SK-N-SH treated with all-trans-retinoic acid at 6 μM for 48 hours (cell line): ENCODE results near the gene STK32B.

Experiments
- ATAC-seq: fragments of 200-7000 bp; cut with Tn5 transposase; 3 replicates; pipeline ENCODE4 v1.9.1; 2020; ENCODE audit warnings: mild to moderate bottlenecking, moderate library complexity
- ARNTL ChIP-seq: fragments of 450-650 bp; formaldehyde crosslinking; IDR thresholded peaks from 2 replicates; pipeline ENCODE4 v1.5.0; 2020; ENCODE audit warnings: low read depth, mild to moderate bottlenecking, moderate library complexity, borderline replicate concordance
- BACH2 ChIP-seq: fragments of 250-450 bp; sonication (Bioruptor Pico); IDR thresholded peaks from 2 replicates; pipeline ENCODE4 v1.9.0; 2021; ENCODE audit warnings: mild to moderate bottlenecking, borderline replicate concordance
- CSDC2 ChIP-seq: fragments of 250-450 bp; sonication (Bioruptor Pico); IDR thresholded peaks from 2 replicates; pipeline ENCODE4 v1.5.0; 2020; ENCODE audit warnings: mild to moderate bottlenecking, moderate library complexity
- ESRRG ChIP-seq: fragments of 250-450 bp; sonication (Bioruptor Pico); IDR thresholded peaks from 2 replicates; pipeline ENCODE4 v1.6.1; 2021; ENCODE audit warnings: mild to moderate bottlenecking
- GLIS3 ChIP-seq: fragments of 250-450 bp; sonication (Bioruptor Pico); IDR thresholded peaks from 2 replicates; pipeline ENCODE4 v1.5.0; 2020; ENCODE audit warnings: mild to moderate bottlenecking, moderate library complexity
- ISL1 ChIP-seq: fragments of 250-450 bp; sonication (Bioruptor Pico); IDR thresholded peaks from 2 replicates; pipeline ENCODE4 v2.1.2; 2022; ENCODE audit warnings: mild to moderate bottlenecking, moderate library complexity
- OSR1 ChIP-seq: fragments of 250-450 bp; sonication (Bioruptor Pico); IDR thresholded peaks from 2 replicates; pipeline ENCODE4 v1.8.0; 2022; ENCODE audit warnings: moderate library complexity, mild to moderate bottlenecking, inconsistent platforms
- PPARA ChIP-seq: fragments of 250-450 bp; sonication (Bioruptor Pico); IDR thresholded peaks from 2 replicates; pipeline ENCODE4 v1.5.0; 2020; ENCODE audit warnings: mild to moderate bottlenecking, borderline replicate concordance
- RARB ChIP-seq: fragments of 250-450 bp; sonication (Bioruptor Pico); IDR thresholded peaks from 2 replicates; pipeline ENCODE4 v1.8.0; 2021; ENCODE audit warnings: mild to moderate bottlenecking, moderate library complexity
- SNAI2 ChIP-seq: fragments of 250-450 bp; sonication (Bioruptor Pico); IDR thresholded peaks from 2 replicates; pipeline ENCODE4 v1.5.0; 2020; ENCODE audit warnings: mild to moderate bottlenecking, moderate library complexity
- TCF4 ChIP-seq: fragments of 250-450 bp; sonication (Bioruptor Pico); IDR thresholded peaks from 2 replicates; pipeline ENCODE4 v1.8.0; 2021; ENCODE audit warnings: mild to moderate bottlenecking, moderate library complexity, borderline replicate concordance
- TOX ChIP-seq: fragments of 250-450 bp; sonication (Bioruptor Pico); IDR thresholded peaks from 2 replicates; pipeline ENCODE4 v1.8.0; 2021; ENCODE audit warnings: mild to moderate bottlenecking, moderate library complexity, borderline replicate concordance
- ZC3H10 ChIP-seq: fragments of 250-450 bp; sonication (Bioruptor Pico); IDR thresholded peaks from 2 replicates; pipeline ENCODE4 v1.5.1; 2021; ENCODE audit warnings: mild to moderate bottlenecking, moderate library complexity
- ZFP3 ChIP-seq: fragments of 250-450 bp; sonication (Bioruptor Pico); IDR thresholded peaks from 2 replicates; pipeline ENCODE4 v1.5.0; 2020; ENCODE audit warnings: mild to moderate bottlenecking, moderate library complexity
- ZFP30 ChIP-seq: fragments of 450-650 bp; formaldehyde crosslinking; IDR thresholded peaks from 2 replicates; pipeline ENCODE4 v1.5.0; 2022; ENCODE audit warnings: mild to moderate bottlenecking, moderate library complexity
- ZNF565 ChIP-seq: fragments of 450-650 bp; formaldehyde crosslinking; conservative IDR thresholded peaks from 2 replicates; pipeline ENCODE4 v1.5.0; 2020; ENCODE audit warnings: low read depth, mild to moderate bottlenecking, moderate library complexity
- ZNF70 ChIP-seq: fragments of 450-650 bp; formaldehyde crosslinking; IDR thresholded peaks from 2 replicates; pipeline ENCODE4 v1.5.0; 2020; ENCODE audit warnings: mild to moderate bottlenecking, moderate library complexity
- ZNF8 ChIP-seq: fragments of 450-650 bp; formaldehyde crosslinking; IDR thresholded peaks from 2 replicates; pipeline ENCODE4 v1.5.0; 2020; ENCODE audit warnings: mild to moderate bottlenecking, moderate library complexity
- TF ChIP-seq, protein P1 (sequence below): fragments of 250-450 bp; sonication (Bioruptor Pico); IDR thresholded peaks from 2 replicates; pipeline ENCODE4 v1.8.0; 2020; ENCODE audit warnings: mild to moderate bottlenecking, moderate library complexity, borderline replicate concordance
- TF ChIP-seq, protein P2 (sequence below): fragments of 250-450 bp; sonication (Bioruptor Pico); IDR thresholded peaks from 2 replicates; pipeline ENCODE4 v1.5.1; 2021; ENCODE audit warnings: mild to moderate bottlenecking, moderate library complexity
- TF ChIP-seq, protein P3 (sequence below): fragments of 250-450 bp; sonication (Bioruptor Pico); IDR thresholded peaks from 2 replicates; pipeline ENCODE4 v1.8.0; 2021; ENCODE audit warnings: low read depth, mild to moderate bottlenecking, moderate library complexity, borderline replicate concordance
- TF ChIP-seq, protein P4 (sequence below): fragments of 250-450 bp; sonication (Bioruptor Pico); IDR thresholded peaks from 2 replicates; pipeline ENCODE4 v1.5.1; 2020; ENCODE audit warnings: low read depth, mild to moderate bottlenecking, moderate library complexity
- TF ChIP-seq, protein P5 (sequence below): fragments of 250-450 bp; sonication (Bioruptor Pico); IDR thresholded peaks from 2 replicates; pipeline ENCODE4 v1.5.0; 2020; ENCODE audit warnings: mild to moderate bottlenecking, moderate library complexity

The STK32B gene

DNA sequence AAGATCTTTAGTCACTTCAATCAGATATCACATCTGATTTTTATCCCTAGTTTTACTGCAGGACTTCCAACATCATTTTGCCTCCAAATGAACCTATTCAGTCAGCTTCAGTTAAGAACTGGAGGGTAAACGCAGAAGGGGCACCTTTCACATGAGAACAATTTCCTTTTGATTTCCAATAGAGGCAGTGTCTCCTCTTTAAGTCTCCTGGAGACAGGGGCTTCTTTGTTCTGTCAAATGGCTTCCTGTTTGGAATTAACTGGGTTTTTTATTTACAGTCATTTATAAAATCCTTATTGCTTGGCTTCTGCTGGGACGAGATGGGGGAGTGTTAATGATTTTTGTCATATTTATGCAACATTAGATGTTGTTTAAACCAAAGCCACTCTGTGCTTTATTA, 164.0 kb downstream of the STK32B start (continued):
- TF ChIP-seq, protein P1, sequence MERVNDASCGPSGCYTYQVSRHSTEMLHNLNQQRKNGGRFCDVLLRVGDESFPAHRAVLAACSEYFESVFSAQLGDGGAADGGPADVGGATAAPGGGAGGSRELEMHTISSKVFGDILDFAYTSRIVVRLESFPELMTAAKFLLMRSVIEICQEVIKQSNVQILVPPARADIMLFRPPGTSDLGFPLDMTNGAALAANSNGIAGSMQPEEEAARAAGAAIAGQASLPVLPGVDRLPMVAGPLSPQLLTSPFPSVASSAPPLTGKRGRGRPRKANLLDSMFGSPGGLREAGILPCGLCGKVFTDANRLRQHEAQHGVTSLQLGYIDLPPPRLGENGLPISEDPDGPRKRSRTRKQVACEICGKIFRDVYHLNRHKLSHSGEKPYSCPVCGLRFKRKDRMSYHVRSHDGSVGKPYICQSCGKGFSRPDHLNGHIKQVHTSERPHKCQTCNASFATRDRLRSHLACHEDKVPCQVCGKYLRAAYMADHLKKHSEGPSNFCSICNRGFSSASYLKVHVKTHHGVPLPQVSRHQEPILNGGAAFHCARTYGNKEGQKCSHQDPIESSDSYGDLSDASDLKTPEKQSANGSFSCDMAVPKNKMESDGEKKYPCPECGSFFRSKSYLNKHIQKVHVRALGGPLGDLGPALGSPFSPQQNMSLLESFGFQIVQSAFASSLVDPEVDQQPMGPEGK: no peak
- TF ChIP-seq ESRRG (CRISPR knock-in tag) (no peak), TCF4 (CRISPR knock-in tag) (no peak), TOX (CRISPR knock-in tag) (no peak), PPARA (CRISPR knock-in tag) (no peak), CSDC2 (no peak), SNAI2 (no peak), ZC3H10 (CRISPR knock-in tag) (no peak), ZFP3 (CRISPR knock-in tag) (no peak), RARB (no peak), GLIS3 (CRISPR knock-in tag) (no peak), OSR1 (no peak)
- TF ChIP-seq, protein P2, sequence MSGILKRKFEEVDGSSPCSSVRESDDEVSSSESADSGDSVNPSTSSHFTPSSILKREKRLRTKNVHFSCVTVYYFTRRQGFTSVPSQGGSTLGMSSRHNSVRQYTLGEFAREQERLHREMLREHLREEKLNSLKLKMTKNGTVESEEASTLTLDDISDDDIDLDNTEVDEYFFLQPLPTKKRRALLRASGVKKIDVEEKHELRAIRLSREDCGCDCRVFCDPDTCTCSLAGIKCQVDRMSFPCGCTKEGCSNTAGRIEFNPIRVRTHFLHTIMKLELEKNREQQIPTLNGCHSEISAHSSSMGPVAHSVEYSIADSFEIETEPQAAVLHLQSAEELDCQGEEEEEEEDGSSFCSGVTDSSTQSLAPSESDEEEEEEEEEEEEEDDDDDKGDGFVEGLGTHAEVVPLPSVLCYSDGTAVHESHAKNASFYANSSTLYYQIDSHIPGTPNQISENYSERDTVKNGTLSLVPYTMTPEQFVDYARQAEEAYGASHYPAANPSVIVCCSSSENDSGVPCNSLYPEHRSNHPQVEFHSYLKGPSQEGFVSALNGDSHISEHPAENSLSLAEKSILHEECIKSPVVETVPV (CRISPR knock-in tag): no peak
- TF ChIP-seq, protein P3, sequence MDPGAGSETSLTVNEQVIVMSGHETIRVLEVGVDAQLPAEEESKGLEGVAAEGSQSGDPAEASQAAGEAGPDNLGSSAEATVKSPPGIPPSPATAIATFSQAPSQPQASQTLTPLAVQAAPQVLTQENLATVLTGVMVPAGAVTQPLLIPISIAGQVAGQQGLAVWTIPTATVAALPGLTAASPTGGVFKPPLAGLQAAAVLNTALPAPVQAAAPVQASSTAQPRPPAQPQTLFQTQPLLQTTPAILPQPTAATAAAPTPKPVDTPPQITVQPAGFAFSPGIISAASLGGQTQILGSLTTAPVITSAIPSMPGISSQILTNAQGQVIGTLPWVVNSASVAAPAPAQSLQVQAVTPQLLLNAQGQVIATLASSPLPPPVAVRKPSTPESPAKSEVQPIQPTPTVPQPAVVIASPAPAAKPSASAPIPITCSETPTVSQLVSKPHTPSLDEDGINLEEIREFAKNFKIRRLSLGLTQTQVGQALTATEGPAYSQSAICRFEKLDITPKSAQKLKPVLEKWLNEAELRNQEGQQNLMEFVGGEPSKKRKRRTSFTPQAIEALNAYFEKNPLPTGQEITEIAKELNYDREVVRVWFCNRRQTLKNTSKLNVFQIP (CRISPR knock-in tag): no peak
- TF ChIP-seq, all 23 proteins: peak for 0

DNA sequence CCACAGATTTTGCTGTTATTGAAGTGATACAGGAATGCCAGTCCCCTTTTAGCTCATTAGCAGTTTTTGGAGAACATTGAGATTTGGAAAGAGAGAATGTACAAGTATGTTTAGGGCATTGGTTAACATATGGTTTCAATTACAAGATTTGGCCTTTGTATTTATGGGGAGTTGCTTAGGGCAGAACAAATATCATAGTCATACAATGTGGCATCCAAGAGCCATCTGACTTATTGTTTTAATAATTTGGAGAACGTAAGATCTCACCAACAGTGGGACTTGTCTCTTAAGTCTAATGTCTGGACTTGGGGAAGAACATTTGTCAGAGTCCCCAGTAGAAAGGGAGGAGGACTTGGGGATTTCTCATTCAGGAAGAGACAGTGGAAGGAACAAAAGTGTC, 166.1 kb downstream of the STK32B start:
- no peak for ATAC-seq
- TF ChIP-seq ZNF8 (CRISPR knock-in tag): no peak
- TF ChIP-seq, protein P4, sequence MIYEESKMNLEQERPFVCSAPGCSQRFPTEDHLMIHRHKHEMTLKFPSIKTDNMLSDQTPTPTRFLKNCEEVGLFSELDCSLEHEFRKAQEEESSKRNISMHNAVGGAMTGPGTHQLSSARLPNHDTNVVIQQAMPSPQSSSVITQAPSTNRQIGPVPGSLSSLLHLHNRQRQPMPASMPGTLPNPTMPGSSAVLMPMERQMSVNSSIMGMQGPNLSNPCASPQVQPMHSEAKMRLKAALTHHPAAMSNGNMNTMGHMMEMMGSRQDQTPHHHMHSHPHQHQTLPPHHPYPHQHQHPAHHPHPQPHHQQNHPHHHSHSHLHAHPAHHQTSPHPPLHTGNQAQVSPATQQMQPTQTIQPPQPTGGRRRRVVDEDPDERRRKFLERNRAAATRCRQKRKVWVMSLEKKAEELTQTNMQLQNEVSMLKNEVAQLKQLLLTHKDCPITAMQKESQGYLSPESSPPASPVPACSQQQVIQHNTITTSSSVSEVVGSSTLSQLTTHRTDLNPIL (CRISPR knock-in tag): no peak
- TF ChIP-seq, all 23 proteins: peak for 0

DNA sequence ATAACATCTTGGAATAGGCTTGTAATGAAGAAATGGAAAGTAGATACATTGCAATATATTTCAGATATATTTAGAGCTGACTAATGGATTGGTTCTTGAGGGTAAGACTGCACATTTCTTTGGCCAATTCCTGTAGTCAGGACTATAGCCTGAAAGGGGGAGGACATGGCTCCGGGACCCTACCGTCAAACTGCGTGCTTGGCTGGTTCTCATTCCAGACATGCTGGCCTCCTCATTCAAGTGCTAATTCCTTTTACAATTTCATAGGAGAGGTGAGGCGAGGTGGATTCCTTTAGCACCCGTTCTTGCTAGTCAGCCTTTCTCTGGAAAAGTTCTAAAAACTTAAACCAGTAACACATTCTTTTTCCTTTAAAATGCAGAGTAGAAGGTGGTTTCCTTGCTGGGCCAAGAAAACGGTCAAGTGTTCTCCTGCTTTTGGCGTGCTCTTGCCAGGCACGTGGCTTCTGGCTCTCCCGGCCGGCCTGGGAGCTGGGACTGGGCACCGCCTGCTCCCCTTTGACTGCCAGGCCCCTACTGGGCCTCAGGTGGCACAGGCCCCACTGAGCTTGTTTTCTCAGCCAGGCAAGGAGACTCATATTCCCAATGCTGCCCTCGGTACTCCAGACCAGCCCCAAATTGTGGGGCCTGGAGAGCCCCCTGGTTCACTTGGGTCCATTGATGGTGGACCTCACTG, 167.2 kb downstream of the STK32B start:
- ATAC-seq: no peak
- TF ChIP-seq ARNTL: no peak
- no peak for TF ChIP-seq ESRRG (CRISPR knock-in tag)
- no peak for TF ChIP-seq PPARA (CRISPR knock-in tag)
- no peak for TF ChIP-seq ZNF70 (CRISPR knock-in tag)
- TF ChIP-seq ZC3H10 (CRISPR knock-in tag): no peak
- TF ChIP-seq TCF4 (CRISPR knock-in tag): no peak
- TF ChIP-seq ZNF8 (CRISPR knock-in tag): no peak
- no peak for TF ChIP-seq ZNF565
- TF ChIP-seq ISL1 (CRISPR knock-in tag): no peak
- no peak for TF ChIP-seq BACH2 (CRISPR knock-in tag)
- TF ChIP-seq GLIS3 (CRISPR knock-in tag): no peak
- no peak for TF ChIP-seq OSR1
- TF ChIP-seq, protein P1: no peak
- no peak for TF ChIP-seq TOX (CRISPR knock-in tag)
- TF ChIP-seq, protein P5, sequence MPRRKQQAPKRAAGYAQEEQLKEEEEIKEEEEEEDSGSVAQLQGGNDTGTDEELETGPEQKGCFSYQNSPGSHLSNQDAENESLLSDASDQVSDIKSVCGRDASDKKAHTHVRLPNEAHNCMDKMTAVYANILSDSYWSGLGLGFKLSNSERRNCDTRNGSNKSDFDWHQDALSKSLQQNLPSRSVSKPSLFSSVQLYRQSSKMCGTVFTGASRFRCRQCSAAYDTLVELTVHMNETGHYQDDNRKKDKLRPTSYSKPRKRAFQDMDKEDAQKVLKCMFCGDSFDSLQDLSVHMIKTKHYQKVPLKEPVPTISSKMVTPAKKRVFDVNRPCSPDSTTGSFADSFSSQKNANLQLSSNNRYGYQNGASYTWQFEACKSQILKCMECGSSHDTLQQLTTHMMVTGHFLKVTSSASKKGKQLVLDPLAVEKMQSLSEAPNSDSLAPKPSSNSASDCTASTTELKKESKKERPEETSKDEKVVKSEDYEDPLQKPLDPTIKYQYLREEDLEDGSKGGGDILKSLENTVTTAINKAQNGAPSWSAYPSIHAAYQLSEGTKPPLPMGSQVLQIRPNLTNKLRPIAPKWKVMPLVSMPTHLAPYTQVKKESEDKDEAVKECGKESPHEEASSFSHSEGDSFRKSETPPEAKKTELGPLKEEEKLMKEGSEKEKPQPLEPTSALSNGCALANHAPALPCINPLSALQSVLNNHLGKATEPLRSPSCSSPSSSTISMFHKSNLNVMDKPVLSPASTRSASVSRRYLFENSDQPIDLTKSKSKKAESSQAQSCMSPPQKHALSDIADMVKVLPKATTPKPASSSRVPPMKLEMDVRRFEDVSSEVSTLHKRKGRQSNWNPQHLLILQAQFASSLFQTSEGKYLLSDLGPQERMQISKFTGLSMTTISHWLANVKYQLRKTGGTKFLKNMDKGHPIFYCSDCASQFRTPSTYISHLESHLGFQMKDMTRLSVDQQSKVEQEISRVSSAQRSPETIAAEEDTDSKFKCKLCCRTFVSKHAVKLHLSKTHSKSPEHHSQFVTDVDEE (CRISPR knock-in tag): no peak
- TF ChIP-seq, protein P3 (CRISPR knock-in tag): no peak
- no peak for TF ChIP-seq SNAI2
- no peak for TF ChIP-seq ZFP30
- TF ChIP-seq, protein P2 (CRISPR knock-in tag): no peak
